Mesothelial cell of epicardium (in vitro differentiated cells): ENCODE data around the gene JADE3. TPM values are rescaled to one million over a fixed set of nuclear protein-coding genes. Genes with fewer than 3 reads are reported as not detected.

Experiments
- DNase-seq, 2 experiments: peaks; one replicate each; pipeline ENCODE4 v3.0.0; 2021; ENCODE audit warnings: low spot score in 2 of 2; ENCODE audit not compliant: unreplicated experiment in 2 of 2
- H3K27ac Mint-ChIP-seq: 2 replicates; pipeline ENCODE4 v1.8.0; 2021; ENCODE audit warnings: mixed read lengths
- H3K27me3 Mint-ChIP-seq: 2 replicates; pipeline ENCODE4 v1.8.0; 2021; ENCODE audit warnings: low read depth, mixed read lengths
- H3K36me3 Mint-ChIP-seq: 2 replicates; pipeline ENCODE4 v1.8.0; 2021; ENCODE audit warnings: mixed read lengths
- H3K4me1 Mint-ChIP-seq: 2 replicates; pipeline ENCODE4 v1.8.0; 2021; ENCODE audit warnings: mixed read lengths
- H3K4me3 Mint-ChIP-seq: 2 replicates; pipeline ENCODE4 v1.8.0; 2021; ENCODE audit warnings: mild to moderate bottlenecking, moderate library complexity, mixed read lengths
- H3K9me3 Mint-ChIP-seq: 2 replicates; pipeline ENCODE4 v1.8.0; 2021; ENCODE audit warnings: mixed read lengths
- CTCF ChIP-seq: fragments of 200-600 bp; sonication (generic); IDR thresholded peaks from one replicate; pipeline ENCODE4 v1.5.0; 2021; ENCODE audit warnings: antibody characterized with exemption; ENCODE audit not compliant: unreplicated experiment
- total RNA-seq: library from RNA; stranded (reverse); gene quantifications from 3 replicates; pipeline ENCODE4 v1.2.1, GENCODE V29; 2021

The JADE3 gene
- total RNA-seq, 1 donor from 2014 or later: 16.4 TPM

GRCh38 chrX:46929439-46930261 is 17.4 kb downstream of the JADE3 start:
- Mint-ChIP-seq H3K36me3 (peaks cover 4% of the 10 kb centered on the region), H3K4me1 (peaks cover 6% of the 10 kb centered on the region), H3K9me3 (peaks cover 25% of the 10 kb centered on the region), H3K27me3 (no peaks in the 10 kb centered on the region), H3K27ac (no peak overlapping the region), H3K4me3 (no peak overlapping the region)
- no peak for DNase-seq
- no peak for TF ChIP-seq CTCF

GRCh38 chrX:46935295-46935694 is 23.1 kb downstream of the JADE3 start:
- Mint-ChIP-seq H3K36me3 (peaks cover 12% of the 10 kb centered on the region), H3K27me3 (no peaks in the 10 kb centered on the region), H3K9me3 (peaks cover 41% of the 10 kb centered on the region), H3K4me1 (peaks cover 6% of the 10 kb centered on the region), H3K4me3 (no peak overlapping the region), H3K27ac (no peak overlapping the region)
- no peak for TF ChIP-seq CTCF
- no peak for DNase-seq

- Mint-ChIP-seq H3K4me1 (no peaks in the 10 kb centered on the region), H3K4me3 (no peak overlapping the region), H3K9me3 (peaks cover 61% of the 10 kb centered on the region), H3K36me3 (peaks cover 12% of the 10 kb centered on the region), H3K27ac (no peak overlapping the region), H3K27me3 (no peaks in the 10 kb centered on the region)
- no peak for TF ChIP-seq CTCF
- DNase-seq: no peak
Measured at GRCh38 chrX:46938589-46938988, 26.4 kb downstream of the JADE3 start.

GRCh38 chrX:46941341-46941740 is 29.1 kb downstream of the JADE3 start:
- Mint-ChIP-seq H3K4me1 (no peaks in the 10 kb centered on the region), H3K27ac (no peak overlapping the region), H3K36me3 (peaks cover 6% of the 10 kb centered on the region), H3K4me3 (no peak overlapping the region), H3K27me3 (no peaks in the 10 kb centered on the region), H3K9me3 (peaks cover 66% of the 10 kb centered on the region)
- TF ChIP-seq CTCF: no peak
- no peak for DNase-seq

GRCh38 chrX:46953137-46953527 is 40.9 kb downstream of the JADE3 start:
- DNase-seq: no peak
- Mint-ChIP-seq H3K4me3 (no peak overlapping the region), H3K27me3 (no peaks in the 10 kb centered on the region), H3K4me1 (peaks cover 17% of the 10 kb centered on the region), H3K36me3 (no peaks in the 10 kb centered on the region), H3K9me3 (peaks cover 8% of the 10 kb centered on the region), H3K27ac (peak overlapping the region; percentile 89)
- no peak for TF ChIP-seq CTCF

- no peak for DNase-seq
- H3K4me1 Mint-ChIP-seq: peaks cover 17% of the 10 kb centered on the region
- no peak for TF ChIP-seq CTCF
- no peak overlapping the region for H3K4me3 Mint-ChIP-seq
- H3K27me3 Mint-ChIP-seq: no peaks in the 10 kb centered on the region
- peaks cover 8% of the 10 kb centered on the region for H3K9me3 Mint-ChIP-seq
- peak overlapping the region; percentile 89 for H3K27ac Mint-ChIP-seq
- H3K36me3 Mint-ChIP-seq: no peaks in the 10 kb centered on the region
Measured at GRCh38 chrX:46953597-46953996, 41.4 kb downstream of the JADE3 start.
